HepG2 (cell line): ENCODE measurements around the gene GPR31. TPM values are rescaled to one million over a fixed set of nuclear protein-coding genes. Genes with fewer than 3 reads are reported as not detected.

ENCODE experiments used
- ATAC-seq: fragments of 200-7000 bp; cut with Tn5 transposase; 3 replicates; pipeline ENCODE4 v1.9.1; 2020; ENCODE audit warnings: mild to moderate bottlenecking, moderate library complexity
- BruUV-seq: library from RNA; stranded (reverse); fragments of 400-500 nt; replicated peaks from 2 replicates; lab custom pipeline; 2021; lab: Mats Ljungman, UMichigan
- CTCF ChIA-PET: fragments of 300-600 bp; formaldehyde crosslinking; extraction: SDS; loops from one replicate; lab custom pipeline; 2021; ENCODE audit warnings: low total read pairs, inconsistent platforms, low intra/inter-chr PET ratio; lab: Yijun Ruan, JAX
- POLR2A ChIA-PET: fragments of 350-600 bp; sonication (Branson Sonifier 250); formaldehyde crosslinking; loops from one replicate; lab custom pipeline; 2020; ENCODE audit warnings: antibody characterized with exemption, inconsistent platforms; lab: Yijun Ruan, JAX
- DNase-seq: peaks from one replicate; pipeline ENCODE4 v3.0.0-alpha.2; 2015; ENCODE audit warnings: low spot score
- FAIRE-seq: peaks from 3 replicates; lab custom pipeline; 2011; peaks lifted over from hg19 to GRCh38; lab: Jason Lieb, UNC
- H2AFZ ChIP-seq: one replicate; pipeline ENCODE4 v1.6.1; 2011; ENCODE audit warnings: low read length, inconsistent platforms
- H3K27ac ChIP-seq: fragments of 300-600 bp; 3 replicates; pipeline ENCODE4 v1.8.0; 2011; ENCODE audit warnings: mixed run types, mild to moderate bottlenecking, mixed read lengths, low read length, inconsistent platforms; ENCODE audit not compliant: insufficient read depth; ENCODE audit errors: extremely low read length
- H3K27me3 ChIP-seq, 2 experiments: fragments of 200-600 bp in 1 of 2; 2 replicates in 1 of 2; 3 replicates in 1 of 2; pipeline versions ENCODE4 v1.6.0 to v1.8.0; 2011; ENCODE audit warnings: low read length in 2 of 2, mild to moderate bottlenecking in 2 of 2, moderate library complexity in 2 of 2, inconsistent platforms in 1 of 2; ENCODE audit not compliant: insufficient read depth in 2 of 2, control insufficient read depth in 1 of 2
- H3K36me3 ChIP-seq, 2 experiments: fragments of 200-600 bp in 1 of 2; replicated peaks in 1 of 2; 2 replicates in 1 of 2; 3 replicates in 1 of 2; pipeline versions ENCODE4 v1.5.1 to v1.8.0; 2011; ENCODE audit warnings: low read length in 2 of 2, inconsistent platforms in 1 of 2; ENCODE audit not compliant: insufficient read depth in 2 of 2, control insufficient read depth in 1 of 2
- H3K4me1 ChIP-seq: 2 replicates; pipeline ENCODE4 v1.5.1; 2012; ENCODE audit warnings: low read length, inconsistent platforms; ENCODE audit not compliant: insufficient read depth
- H3K4me2 ChIP-seq: 2 replicates; pipeline ENCODE4 v1.6.0; 2011; ENCODE audit warnings: low read depth, low read length, inconsistent platforms
- H3K4me3 ChIP-seq, 3 experiments: fragments of 200-600 bp in 1 of 3; sonication (generic), shearing (Covaris generic) in 1 of 3; replicated peaks in 1 of 3; 2 replicates each; pipeline ENCODE4 v1.5.1; 2011 to 2016; ENCODE audit warnings: low read length in 3 of 3, inconsistent platforms in 2 of 3, low read depth in 2 of 3, mild to moderate bottlenecking in 2 of 3, control low read depth in 1 of 3, mixed read lengths in 1 of 3; ENCODE audit not compliant: insufficient read depth in 1 of 3
- H3K79me2 ChIP-seq: one replicate; pipeline ENCODE4 v1.6.1; 2011; ENCODE audit warnings: low read length, inconsistent platforms; ENCODE audit not compliant: insufficient read depth
- H3K9ac ChIP-seq: 2 replicates; pipeline ENCODE4 v1.6.0; 2011; ENCODE audit warnings: mild to moderate bottlenecking, low read depth, low read length, inconsistent platforms; ENCODE audit not compliant: insufficient read depth
- H3K9me3 ChIP-seq: 2 replicates; pipeline ENCODE4 v1.5.1; 2012; ENCODE audit warnings: mild to moderate bottlenecking, low read length
- H4K20me1 ChIP-seq: 2 replicates; pipeline ENCODE4 v1.6.0; 2011; ENCODE audit warnings: inconsistent platforms, mild to moderate bottlenecking, low read length, moderate library complexity; ENCODE audit not compliant: insufficient read depth
- AKAP8 ChIP-seq: sonication (generic); formaldehyde crosslinking; IDR thresholded peaks from 2 replicates; pipeline ENCODE4 v1.5.1; 2020; ENCODE audit warnings: mild to moderate bottlenecking, missing genetic modification reagents
- CC2D1A ChIP-seq: sonication (generic); formaldehyde crosslinking; IDR thresholded peaks from 2 replicates; pipeline ENCODE4 v1.8.1; 2023; ENCODE audit warnings: mild to moderate bottlenecking, missing genetic modification reagents
- CREM ChIP-seq, 2 experiments: sonication (generic) in 1 of 2; formaldehyde crosslinking in 1 of 2; IDR thresholded peaks; 2 replicates each; pipeline versions ENCODE4 v1.4.0 to v1.6.1; 2016 to 2020; ENCODE audit warnings: antibody characterized with exemption in 1 of 2, mild to moderate bottlenecking in 1 of 2, missing genetic modification reagents in 1 of 2
- EED ChIP-seq: sonication (generic); formaldehyde crosslinking; IDR thresholded peaks from 2 replicates; pipeline ENCODE4 v1.5.0; 2020; ENCODE audit warnings: mild to moderate bottlenecking, missing genetic modification reagents
- ELF4 ChIP-seq: sonication (generic); formaldehyde crosslinking; IDR thresholded peaks from 2 replicates; pipeline ENCODE4 v1.5.0; 2020; ENCODE audit warnings: missing genetic modification reagents, mild to moderate bottlenecking, moderate library complexity, borderline replicate concordance
- MYC ChIP-seq: sonication (generic); formaldehyde crosslinking; IDR thresholded peaks from 2 replicates; pipeline ENCODE4 v1.9.0; 2021; ENCODE audit warnings: missing genetic modification reagents, borderline replicate concordance
- SCMH1 ChIP-seq: sonication (generic); formaldehyde crosslinking; IDR thresholded peaks from 2 replicates; pipeline ENCODE4 v1.9.0; 2021; ENCODE audit warnings: missing genetic modification reagents, mild to moderate bottlenecking, borderline replicate concordance
- SIX1 ChIP-seq: sonication (generic); formaldehyde crosslinking; IDR thresholded peaks from 2 replicates; pipeline ENCODE4 v1.4.0; 2020; ENCODE audit warnings: missing genetic modification reagents, borderline replicate concordance
- ZNF350 ChIP-seq: sonication (generic); formaldehyde crosslinking; IDR thresholded peaks from 2 replicates; pipeline ENCODE4 v1.4.0; 2020; ENCODE audit warnings: mild to moderate bottlenecking, low read depth, missing genetic modification reagents, borderline replicate concordance
- ZNF557 ChIP-seq: sonication (generic); formaldehyde crosslinking; IDR thresholded peaks from 2 replicates; pipeline ENCODE4 v1.4.0; 2020; ENCODE audit warnings: missing genetic modification reagents
- ZNF607 ChIP-seq: sonication (generic); formaldehyde crosslinking; IDR thresholded peaks from 2 replicates; pipeline ENCODE4 v1.5.1; 2020; ENCODE audit warnings: missing genetic modification reagents, mild to moderate bottlenecking, borderline replicate concordance
- ZNF652 ChIP-seq: IDR thresholded peaks from 2 replicates; pipeline ENCODE4 v1.6.1; 2016; ENCODE audit warnings: low read depth, borderline replicate concordance
- ZNF777 ChIP-seq: sonication (generic); formaldehyde crosslinking; IDR thresholded peaks from 2 replicates; pipeline ENCODE4 v1.4.0; 2020; ENCODE audit warnings: missing genetic modification reagents
- ZSCAN30 ChIP-seq: sonication (generic); formaldehyde crosslinking; IDR thresholded peaks from 2 replicates; pipeline ENCODE4 v1.5.0; 2020; ENCODE audit warnings: mild to moderate bottlenecking, missing genetic modification reagents
- WGBS: methylation state at CpG from one replicate; pipeline ENCODE4 v1.1.6; 2017; ENCODE audit warnings: low lambda C conversion rate; 5-methylcytosine and 5-hydroxymethylcytosine counted together
- in situ Hi-C: cut with HindIII; loops from 2 replicates; pipeline ENCODE4 v1.10.0; 2017; ENCODE audit warnings: low pct_unique_long_range_greater_than_20kb; ENCODE audit not compliant: extremely low pct_ligation_motif_present
- intact Hi-C: fragments of 100-400 bp; cut with micrococcal nuclease; formaldehyde crosslinking; loops from one replicate; pipeline ENCODE4 v1.10.0; 2022; ENCODE audit not compliant: unreplicated experiment
- polyA plus RNA-seq, 8 experiments: library from polyadenylated mRNA; depleted of rRNA in 3 of 8; stranded (reverse) in 7 of 8; unstranded in 1 of 8; fragments of >200 nt; fragmentation: Illumina TruSeq in 4 of 8; extraction: Trizol in 4 of 8; gene quantifications; 2 replicates each; pipeline versions ENCODE4 v1.2.1 to v1.2.3, GENCODE V29; 2011 to 2016; ENCODE audit warnings: low read depth in 4 of 8, missing spikeins in 1 of 8, mixed read lengths in 1 of 8; ENCODE audit not compliant: insufficient read depth in 1 of 8
- total RNA-seq, 5 experiments: library from RNA; depleted of rRNA; stranded (reverse); fragments of >200 nt; fragmentation: Illumina TruSeq; extraction: Trizol; gene quantifications; 2 replicates each; pipeline ENCODE4 v1.2.3, GENCODE V29; 2016; ENCODE audit warnings: low read depth in 1 of 5
- TF ChIP-seq, protein P1 (sequence below): sonication (generic); formaldehyde crosslinking; IDR thresholded peaks from 2 replicates; pipeline ENCODE4 v1.4.0; 2020; ENCODE audit warnings: missing genetic modification reagents, borderline replicate concordance
- TF ChIP-seq, protein P2 (sequence below), 2 experiments: IDR thresholded peaks; 2 replicates each; pipeline ENCODE4 v1.6.1; 2011 to 2012; ENCODE audit warnings: low read length in 2 of 2, borderline replicate concordance in 1 of 2, low read depth in 1 of 2, mild to moderate bottlenecking in 1 of 2, moderate library complexity in 1 of 2

The GPR31 gene
- total and polyA plus RNA-seq, 2 of the 13 experiments (the other 11 are each of a cell fraction or from before 2014, with no cell fraction given): not detected

DNA sequence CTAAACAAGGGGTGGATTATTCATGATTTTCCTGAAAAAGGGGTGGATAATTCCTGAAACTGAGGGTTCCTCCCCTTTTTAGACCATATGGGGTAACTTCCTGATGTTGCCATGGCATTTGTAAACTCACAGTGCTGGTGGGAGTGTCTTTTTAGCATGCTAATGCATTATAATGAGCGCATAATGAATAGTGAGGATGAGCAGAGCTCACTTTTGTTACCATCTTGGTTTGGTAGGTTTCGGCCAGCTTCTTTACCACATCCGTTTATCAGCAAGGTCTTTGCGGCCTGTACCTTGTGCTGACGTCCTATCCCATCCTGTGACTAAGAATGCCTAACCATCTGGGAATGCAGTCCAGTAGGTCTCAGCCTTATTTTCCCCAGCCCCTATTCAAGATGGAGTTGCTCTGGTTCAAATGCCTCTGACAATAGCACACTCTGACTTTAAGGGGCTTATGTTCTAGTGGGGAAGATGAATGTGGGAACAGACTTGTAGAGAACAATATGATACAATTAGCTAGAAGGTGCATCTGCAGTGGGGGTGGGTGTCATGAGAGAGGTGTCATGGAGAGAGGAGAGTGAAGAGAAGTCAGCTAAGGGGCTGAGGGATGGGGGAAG lies 4.2 kb upstream of the GPR31 start:
- Histone ChIP-seq H4K20me1 (no peaks in the 10 kb centered on the region), H3K9me3 (no peaks in the 10 kb centered on the region), H3K27ac (no peak overlapping the region), H3K27me3 (peaks cover 5 to 62% of the 10 kb centered on the region in 2 experiments; a peak in 4 of 5 replicates), H3K79me2 (no peaks in the 10 kb centered on the region), H2AFZ (no peak overlapping the region), H3K4me2 (peak overlapping the region; percentile 54; the same call in 1 of the 2 replicates), H3K4me1 (peaks cover 17% of the 10 kb centered on the region), H3K4me3 (no peak overlapping the region), H3K36me3 (no peaks in the 10 kb centered on the region), H3K9ac (no peak overlapping the region)
- WGBS: 62% methylated on average over 5 of the region's 5 CpGs
- FAIRE-seq (no peak), ATAC-seq (no peak), DNase-seq (no peak)
- in situ Hi-C loops (no loop called here), intact Hi-C loops (no loop called here)
- ChIA-PET CTCF (no interaction called here), POLR2A (no interaction called here)
- no TSS peak for BruUV-seq
- TF ChIP-seq ZSCAN30 (CRISPR knock-in tag): no peak
- no peak for TF ChIP-seq SCMH1 (CRISPR knock-in tag)
- no peak for TF ChIP-seq ZNF350
- TF ChIP-seq, protein P1, sequence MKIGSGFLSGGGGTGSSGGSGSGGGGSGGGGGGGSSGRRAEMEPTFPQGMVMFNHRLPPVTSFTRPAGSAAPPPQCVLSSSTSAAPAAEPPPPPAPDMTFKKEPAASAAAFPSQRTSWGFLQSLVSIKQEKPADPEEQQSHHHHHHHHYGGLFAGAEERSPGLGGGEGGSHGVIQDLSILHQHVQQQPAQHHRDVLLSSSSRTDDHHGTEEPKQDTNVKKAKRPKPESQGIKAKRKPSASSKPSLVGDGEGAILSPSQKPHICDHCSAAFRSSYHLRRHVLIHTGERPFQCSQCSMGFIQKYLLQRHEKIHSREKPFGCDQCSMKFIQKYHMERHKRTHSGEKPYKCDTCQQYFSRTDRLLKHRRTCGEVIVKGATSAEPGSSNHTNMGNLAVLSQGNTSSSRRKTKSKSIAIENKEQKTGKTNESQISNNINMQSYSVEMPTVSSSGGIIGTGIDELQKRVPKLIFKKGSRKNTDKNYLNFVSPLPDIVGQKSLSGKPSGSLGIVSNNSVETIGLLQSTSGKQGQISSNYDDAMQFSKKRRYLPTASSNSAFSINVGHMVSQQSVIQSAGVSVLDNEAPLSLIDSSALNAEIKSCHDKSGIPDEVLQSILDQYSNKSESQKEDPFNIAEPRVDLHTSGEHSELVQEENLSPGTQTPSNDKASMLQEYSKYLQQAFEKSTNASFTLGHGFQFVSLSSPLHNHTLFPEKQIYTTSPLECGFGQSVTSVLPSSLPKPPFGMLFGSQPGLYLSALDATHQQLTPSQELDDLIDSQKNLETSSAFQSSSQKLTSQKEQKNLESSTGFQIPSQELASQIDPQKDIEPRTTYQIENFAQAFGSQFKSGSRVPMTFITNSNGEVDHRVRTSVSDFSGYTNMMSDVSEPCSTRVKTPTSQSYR: no peak
- no peak for TF ChIP-seq ELF4 (CRISPR knock-in tag)
- TF ChIP-seq AKAP8 (CRISPR knock-in tag): no peak
- TF ChIP-seq CC2D1A: no peak
- TF ChIP-seq EED (CRISPR knock-in tag): no peak
- TF ChIP-seq SIX1 (CRISPR knock-in tag): no peak
- TF ChIP-seq ZNF557: no peak
- TF ChIP-seq MYC (CRISPR knock-in tag): no peak
- no peak for TF ChIP-seq ZNF607 (CRISPR knock-in tag)
- TF ChIP-seq, protein P2, sequence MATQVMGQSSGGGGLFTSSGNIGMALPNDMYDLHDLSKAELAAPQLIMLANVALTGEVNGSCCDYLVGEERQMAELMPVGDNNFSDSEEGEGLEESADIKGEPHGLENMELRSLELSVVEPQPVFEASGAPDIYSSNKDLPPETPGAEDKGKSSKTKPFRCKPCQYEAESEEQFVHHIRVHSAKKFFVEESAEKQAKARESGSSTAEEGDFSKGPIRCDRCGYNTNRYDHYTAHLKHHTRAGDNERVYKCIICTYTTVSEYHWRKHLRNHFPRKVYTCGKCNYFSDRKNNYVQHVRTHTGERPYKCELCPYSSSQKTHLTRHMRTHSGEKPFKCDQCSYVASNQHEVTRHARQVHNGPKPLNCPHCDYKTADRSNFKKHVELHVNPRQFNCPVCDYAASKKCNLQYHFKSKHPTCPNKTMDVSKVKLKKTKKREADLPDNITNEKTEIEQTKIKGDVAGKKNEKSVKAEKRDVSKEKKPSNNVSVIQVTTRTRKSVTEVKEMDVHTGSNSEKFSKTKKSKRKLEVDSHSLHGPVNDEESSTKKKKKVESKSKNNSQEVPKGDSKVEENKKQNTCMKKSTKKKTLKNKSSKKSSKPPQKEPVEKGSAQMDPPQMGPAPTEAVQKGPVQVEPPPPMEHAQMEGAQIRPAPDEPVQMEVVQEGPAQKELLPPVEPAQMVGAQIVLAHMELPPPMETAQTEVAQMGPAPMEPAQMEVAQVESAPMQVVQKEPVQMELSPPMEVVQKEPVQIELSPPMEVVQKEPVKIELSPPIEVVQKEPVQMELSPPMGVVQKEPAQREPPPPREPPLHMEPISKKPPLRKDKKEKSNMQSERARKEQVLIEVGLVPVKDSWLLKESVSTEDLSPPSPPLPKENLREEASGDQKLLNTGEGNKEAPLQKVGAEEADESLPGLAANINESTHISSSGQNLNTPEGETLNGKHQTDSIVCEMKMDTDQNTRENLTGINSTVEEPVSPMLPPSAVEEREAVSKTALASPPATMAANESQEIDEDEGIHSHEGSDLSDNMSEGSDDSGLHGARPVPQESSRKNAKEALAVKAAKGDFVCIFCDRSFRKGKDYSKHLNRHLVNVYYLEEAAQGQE (IDR thresholded peaks at IDR 0.05; ENCODE audit: borderline replicate concordance in 1 of 2, low read depth in 1 of 2, low read length in 2 of 2): no peak
- TF ChIP-seq CREM (IDR thresholded peaks at IDR 0.05): no peak
- no peak for TF ChIP-seq CREM (CRISPR knock-in tag; IDR thresholded peaks at IDR 0.05)
- TF ChIP-seq ZNF777: no peak
- no peak for TF ChIP-seq ZNF652
